HEK293 (cell line): ENCODE results near the gene URGCP.

Source experiments
- CTCF ChIA-PET: fragments of 350-600 bp; formaldehyde crosslinking; extraction: SDS; loops from one replicate; lab custom pipeline; 2021; ENCODE audit warnings: antibody characterized with exemption; lab: Yijun Ruan, JAX
- POLR2A ChIA-PET: fragments of 300-600 bp; formaldehyde crosslinking; extraction: SDS; loops from one replicate; lab custom pipeline; 2020; ENCODE audit warnings: antibody characterized with exemption, inconsistent platforms; lab: Yijun Ruan, JAX
- H3K27ac ChIP-seq: fragments of 200-500 bp; sonication (Bioruptor generic); 2 replicates; pipeline ENCODE4 v1.5.1; 2014; ENCODE audit warnings: low read depth, low read length, control low read depth, inconsistent platforms; ENCODE audit errors: extremely low read depth
- H3K36me3 ChIP-seq, 2 experiments: fragments of 200-500 bp in 1 of 2; sonication (Bioruptor generic) in 1 of 2; 1 replicate in 1 of 2; 2 replicates in 1 of 2; pipeline ENCODE4 v1.5.1; 2014 to 2017; ENCODE audit warnings: inconsistent platforms in 2 of 2, low read length in 2 of 2; ENCODE audit not compliant: control insufficient read depth in 2 of 2, insufficient read depth in 1 of 2
- H3K4me1 ChIP-seq: fragments of 200-500 bp; sonication (Bioruptor generic); 2 replicates; pipeline ENCODE4 v1.5.1; 2014; ENCODE audit warnings: mild to moderate bottlenecking, low read length, inconsistent platforms; ENCODE audit not compliant: control insufficient read depth, insufficient read depth
- H3K4me3 ChIP-seq: 2 replicates; pipeline ENCODE4 v1.5.1; 2011; ENCODE audit warnings: low read depth, mild to moderate bottlenecking, control low read depth, low read length, moderate library complexity
- H3K9me3 ChIP-seq: fragments of 200-500 bp; sonication (Bioruptor generic); 2 replicates; pipeline ENCODE4 v1.5.1; 2014; ENCODE audit warnings: low read depth, low read length, inconsistent platforms; ENCODE audit not compliant: control insufficient read depth, insufficient read depth
- BCL11B ChIP-seq: fragments of 450-650 bp; formaldehyde crosslinking; IDR thresholded peaks from 2 replicates; pipeline ENCODE4 v1.5.1; 2016; ENCODE audit warnings: low read depth, missing biosample characterization, missing genetic modification characterization
- IKZF3 ChIP-seq: fragments of 450-650 bp; IDR thresholded peaks from 2 replicates; pipeline ENCODE4 v1.5.0; 2018; ENCODE audit warnings: missing biosample characterization, mild to moderate bottlenecking, missing genetic modification characterization, moderate library complexity
- KLF16 ChIP-seq: fragments of 450-650 bp; formaldehyde crosslinking; IDR thresholded peaks from 2 replicates; pipeline ENCODE4 v1.5.1; 2017; ENCODE audit warnings: missing biosample characterization, missing genetic modification characterization
- MYNN ChIP-seq: fragments of 450-650 bp; formaldehyde crosslinking; IDR thresholded peaks from 2 replicates; pipeline ENCODE4 v1.5.1; 2016; ENCODE audit warnings: missing biosample characterization, missing genetic modification characterization, borderline replicate concordance
- TSHZ1 ChIP-seq: fragments of 450-650 bp; formaldehyde crosslinking; IDR thresholded peaks from 2 replicates; pipeline ENCODE4 v1.5.1; 2016; ENCODE audit warnings: missing biosample characterization, missing genetic modification characterization, borderline replicate concordance
- WT1 ChIP-seq: fragments of 450-650 bp; formaldehyde crosslinking; IDR thresholded peaks from 2 replicates; pipeline ENCODE4 v1.5.1; 2016; ENCODE audit warnings: missing biosample characterization, missing genetic modification characterization
- ZBTB20 ChIP-seq: fragments of 450-650 bp; formaldehyde crosslinking; IDR thresholded peaks from 2 replicates; pipeline ENCODE4 v1.5.1; 2016; ENCODE audit warnings: missing biosample characterization, missing genetic modification characterization
- ZBTB26 ChIP-seq: fragments of 450-650 bp; formaldehyde crosslinking; optimal IDR thresholded peaks from 2 replicates; pipeline ENCODE3; 2016; ENCODE audit warnings: missing biosample characterization, mild to moderate bottlenecking, missing genetic modification characterization
- ZFHX2 ChIP-seq: fragments of 450-650 bp; formaldehyde crosslinking; conservative IDR thresholded peaks from 2 replicates; pipeline ENCODE4 v1.5.1; 2016; ENCODE audit warnings: missing biosample characterization, missing genetic modification characterization
- ZFP41 ChIP-seq: fragments of 450-650 bp; formaldehyde crosslinking; IDR thresholded peaks from 2 replicates; pipeline ENCODE4 v1.5.1; 2016; ENCODE audit warnings: missing biosample characterization, missing genetic modification characterization, borderline replicate concordance
- ZFP69B ChIP-seq: fragments of 450-650 bp; formaldehyde crosslinking; IDR thresholded peaks from 2 replicates; pipeline ENCODE4 v1.5.1; 2016; ENCODE audit warnings: missing biosample characterization, missing genetic modification characterization
- ZNF121 ChIP-seq: fragments of 450-650 bp; formaldehyde crosslinking; IDR thresholded peaks from 2 replicates; pipeline ENCODE4 v1.5.1; 2016; ENCODE audit warnings: missing biosample characterization, missing genetic modification characterization
- ZNF155 ChIP-seq: fragments of 450-650 bp; formaldehyde crosslinking; IDR thresholded peaks from 2 replicates; pipeline ENCODE4 v1.5.1; 2016; ENCODE audit warnings: missing biosample characterization, missing genetic modification characterization
- ZNF169 ChIP-seq: fragments of 450-650 bp; formaldehyde crosslinking; IDR thresholded peaks from 2 replicates; pipeline ENCODE4 v1.5.1; 2016; ENCODE audit warnings: missing biosample characterization, missing genetic modification characterization
- ZNF324 ChIP-seq: fragments of 450-650 bp; formaldehyde crosslinking; IDR thresholded peaks from 2 replicates; pipeline ENCODE4 v1.5.1; 2016; ENCODE audit warnings: missing biosample characterization, missing genetic modification characterization
- ZNF37A ChIP-seq: fragments of 450-650 bp; IDR thresholded peaks from 2 replicates; pipeline ENCODE4 v1.5.1; 2018; ENCODE audit warnings: missing biosample characterization, missing genetic modification characterization
- ZNF514 ChIP-seq: fragments of 450-650 bp; formaldehyde crosslinking; IDR thresholded peaks from 2 replicates; pipeline ENCODE4 v1.5.1; 2016; ENCODE audit warnings: missing biosample characterization, missing genetic modification characterization
- ZNF555 ChIP-seq: fragments of 450-650 bp; formaldehyde crosslinking; conservative IDR thresholded peaks from 2 replicates; pipeline ENCODE4 v1.5.1; 2017; ENCODE audit warnings: missing biosample characterization, mild to moderate bottlenecking, missing genetic modification characterization, inconsistent platforms
- ZNF558 ChIP-seq: fragments of 450-650 bp; formaldehyde crosslinking; IDR thresholded peaks from 2 replicates; pipeline ENCODE4 v1.5.1; 2016; ENCODE audit warnings: missing biosample characterization, missing genetic modification characterization
- ZNF658 ChIP-seq: fragments of 450-650 bp; formaldehyde crosslinking; IDR thresholded peaks from 2 replicates; pipeline ENCODE4; 2016; ENCODE audit warnings: missing biosample characterization, missing genetic modification characterization
- ZNF664 ChIP-seq: fragments of 450-650 bp; formaldehyde crosslinking; IDR thresholded peaks from 2 replicates; pipeline ENCODE4 v1.5.1; 2016; ENCODE audit warnings: missing biosample characterization, missing genetic modification characterization
- ZNF707 ChIP-seq: fragments of 450-650 bp; formaldehyde crosslinking; IDR thresholded peaks from 2 replicates; pipeline ENCODE4 v1.5.1; 2016; ENCODE audit warnings: missing biosample characterization, missing genetic modification characterization
- ZSCAN16 ChIP-seq: fragments of 450-650 bp; formaldehyde crosslinking; IDR thresholded peaks from 2 replicates; pipeline ENCODE4 v1.5.1; 2016; ENCODE audit warnings: missing biosample characterization, missing genetic modification characterization
- ZSCAN30 ChIP-seq: fragments of 450-650 bp; IDR thresholded peaks from 2 replicates; pipeline ENCODE4 v1.5.1; 2018; ENCODE audit warnings: missing biosample characterization, mild to moderate bottlenecking, missing genetic modification characterization, moderate library complexity
- ZXDB ChIP-seq: fragments of 450-650 bp; formaldehyde crosslinking; IDR thresholded peaks from 2 replicates; pipeline ENCODE4 v1.5.1; 2016; ENCODE audit warnings: missing biosample characterization, missing genetic modification characterization
- TF ChIP-seq, protein P1 (sequence below): fragments of 450-650 bp; IDR thresholded peaks from 2 replicates; pipeline ENCODE4 v1.5.1; 2018; ENCODE audit warnings: missing biosample characterization, mild to moderate bottlenecking, missing genetic modification characterization

The URGCP gene

DNA sequence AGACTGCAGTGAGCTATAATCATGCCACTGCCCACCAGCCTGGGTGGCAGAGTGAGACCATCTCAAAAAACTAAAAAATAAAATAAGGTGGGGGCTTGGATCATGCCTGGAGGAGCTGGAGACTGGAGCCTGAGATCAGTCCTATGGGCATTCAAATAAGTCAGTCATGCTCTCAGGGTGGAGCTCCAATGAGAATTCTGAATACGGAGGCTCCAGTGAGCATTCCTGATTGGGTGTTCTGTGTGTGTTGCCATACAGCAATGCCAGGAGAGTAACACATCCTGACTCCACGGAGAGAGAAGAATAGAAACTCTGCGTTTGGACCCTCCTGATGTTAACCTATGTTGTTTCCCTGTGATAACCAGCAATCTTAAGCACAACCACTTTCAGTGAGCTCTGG lies 35.9 kb upstream of the URGCP start:
- Histone ChIP-seq H3K4me3 (no peak overlapping the region), H3K4me1 (no peaks in the 10 kb centered on the region), H3K27ac (no peak overlapping the region)
- TF ChIP-seq ZNF121 (tag by site-specific recombination) (no peak), ZSCAN16 (tag by site-specific recombination) (no peak), ZNF558 (tag by site-specific recombination) (no peak), ZBTB20 (tag by site-specific recombination) (no peak), ZNF37A (tag by site-specific recombination) (no peak), ZNF555 (no peak), KLF16 (tag by site-specific recombination) (no peak), ZFHX2 (tag by site-specific recombination) (no peak), ZNF169 (tag by site-specific recombination) (no peak), ZNF658 (tag by site-specific recombination) (no peak), ZBTB26 (tag by site-specific recombination) (no peak), ZNF155 (tag by site-specific recombination) (no peak), TSHZ1 (tag by site-specific recombination) (no peak)
- TF ChIP-seq, all 188 proteins: peak for 0
- CTCF ChIA-PET, result interaction anchor here (0.5 to 1.1 kb wide), 4 partner anchors 130 to 409 kb away, joined by 3 to 4 read pairs (median 4); no protein-coding TSS in a partner anchor
- POLR2A ChIA-PET, result interaction anchor here (0.6 to 0.8 kb wide), 2 partner anchors 16 to 17 kb away, joined by 3 to 4 read pairs; partner anchors contain the start of gene UBE2D4
- no peaks in the 10 kb centered on the region for H3K9me3 ChIP-seq
- no peaks in the 10 kb centered on the region for H3K36me3 ChIP-seq

DNA sequence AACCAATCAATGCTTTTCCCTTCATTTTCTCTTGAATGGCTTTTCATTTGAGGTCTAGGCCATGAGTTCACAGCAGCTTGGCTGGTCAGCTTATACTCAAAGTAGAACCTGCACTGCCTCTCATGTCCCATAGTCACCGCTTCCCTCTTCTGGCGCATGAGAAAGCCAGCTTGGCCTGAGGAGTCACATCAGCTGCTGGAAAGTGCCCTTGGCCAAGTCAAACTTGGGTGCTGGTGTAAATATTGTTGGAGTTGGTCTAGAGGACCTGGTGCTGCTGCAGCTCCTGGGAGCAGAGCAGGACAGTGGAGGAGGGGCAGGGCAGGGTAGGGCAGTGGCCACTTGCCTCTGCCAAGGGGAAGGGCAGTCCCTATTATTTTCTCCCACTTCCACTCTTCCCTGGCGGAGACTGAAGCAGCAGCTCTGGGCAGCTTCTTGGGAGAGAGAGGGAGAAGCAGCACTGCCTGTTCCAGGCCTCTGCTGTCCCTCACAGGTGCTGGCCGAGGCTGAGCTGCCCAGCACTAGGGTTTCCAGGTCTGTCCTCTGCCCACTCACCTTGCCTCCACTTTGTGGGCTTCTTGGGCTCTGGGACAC lies 32.6 kb upstream of the URGCP start:
- H3K27ac ChIP-seq, result no peak overlapping the region
- CTCF ChIA-PET, result no interaction called here

More for the DNA sequence above, 32.6 kb upstream of the URGCP start:
- Histone ChIP-seq H3K4me3 (no peak overlapping the region), H3K4me1 (no peaks in the 10 kb centered on the region), H3K9me3 (no peaks in the 10 kb centered on the region), H3K36me3 (no peaks in the 10 kb centered on the region)
- POLR2A ChIA-PET, result interaction anchor here (0.9 kb wide), 1 partner anchor 12 kb away, joined by 3 read pairs; no protein-coding TSS in a partner anchor
- no peak for TF ChIP-seq ZXDB (tag by site-specific recombination)
- TF ChIP-seq WT1 (tag by site-specific recombination), result no peak
- no peak for TF ChIP-seq ZFP41 (tag by site-specific recombination)
- no peak for TF ChIP-seq BCL11B (tag by site-specific recombination)
- no peak for TF ChIP-seq ZNF514 (tag by site-specific recombination)
- no peak for TF ChIP-seq ZSCAN30 (tag by site-specific recombination)
- no peak for TF ChIP-seq IKZF3 (tag by site-specific recombination)
- no peak for TF ChIP-seq MYNN (tag by site-specific recombination)
- TF ChIP-seq, protein P1, sequence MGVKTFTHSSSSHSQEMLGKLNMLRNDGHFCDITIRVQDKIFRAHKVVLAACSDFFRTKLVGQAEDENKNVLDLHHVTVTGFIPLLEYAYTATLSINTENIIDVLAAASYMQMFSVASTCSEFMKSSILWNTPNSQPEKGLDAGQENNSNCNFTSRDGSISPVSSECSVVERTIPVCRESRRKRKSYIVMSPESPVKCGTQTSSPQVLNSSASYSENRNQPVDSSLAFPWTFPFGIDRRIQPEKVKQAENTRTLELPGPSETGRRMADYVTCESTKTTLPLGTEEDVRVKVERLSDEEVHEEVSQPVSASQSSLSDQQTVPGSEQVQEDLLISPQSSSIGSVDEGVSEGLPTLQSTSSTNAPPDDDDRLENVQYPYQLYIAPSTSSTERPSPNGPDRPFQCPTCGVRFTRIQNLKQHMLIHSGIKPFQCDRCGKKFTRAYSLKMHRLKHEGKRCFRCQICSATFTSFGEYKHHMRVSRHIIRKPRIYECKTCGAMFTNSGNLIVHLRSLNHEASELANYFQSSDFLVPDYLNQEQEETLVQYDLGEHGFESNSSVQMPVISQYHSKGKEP, result no peak
- no peak for TF ChIP-seq ZFP69B (tag by site-specific recombination)
- TF ChIP-seq ZNF664 (tag by site-specific recombination), result no peak
- TF ChIP-seq ZNF707 (tag by site-specific recombination), result no peak
- TF ChIP-seq ZNF324 (tag by site-specific recombination), result no peak
